CD4-positive, alpha-beta T cell treated with Interleukin-17A for 4 hours (primary cell): ENCODE data around the gene TMEM131.
A peak's percentile ranks its signal among the peaks of the same experiment; 100 is the strongest.
"Not testable (repeated sequence)": the region's sequence is repeated elsewhere in the genome, so short reads cannot be mapped to it uniquely, and the experiment has no call there.

ENCODE experiments used
- DNase-seq: peaks from one replicate; pipeline ENCODE4 v3.0.0-alpha.2; 2020; ENCODE audit warnings: mixed read lengths

The TMEM131 gene, protein sequence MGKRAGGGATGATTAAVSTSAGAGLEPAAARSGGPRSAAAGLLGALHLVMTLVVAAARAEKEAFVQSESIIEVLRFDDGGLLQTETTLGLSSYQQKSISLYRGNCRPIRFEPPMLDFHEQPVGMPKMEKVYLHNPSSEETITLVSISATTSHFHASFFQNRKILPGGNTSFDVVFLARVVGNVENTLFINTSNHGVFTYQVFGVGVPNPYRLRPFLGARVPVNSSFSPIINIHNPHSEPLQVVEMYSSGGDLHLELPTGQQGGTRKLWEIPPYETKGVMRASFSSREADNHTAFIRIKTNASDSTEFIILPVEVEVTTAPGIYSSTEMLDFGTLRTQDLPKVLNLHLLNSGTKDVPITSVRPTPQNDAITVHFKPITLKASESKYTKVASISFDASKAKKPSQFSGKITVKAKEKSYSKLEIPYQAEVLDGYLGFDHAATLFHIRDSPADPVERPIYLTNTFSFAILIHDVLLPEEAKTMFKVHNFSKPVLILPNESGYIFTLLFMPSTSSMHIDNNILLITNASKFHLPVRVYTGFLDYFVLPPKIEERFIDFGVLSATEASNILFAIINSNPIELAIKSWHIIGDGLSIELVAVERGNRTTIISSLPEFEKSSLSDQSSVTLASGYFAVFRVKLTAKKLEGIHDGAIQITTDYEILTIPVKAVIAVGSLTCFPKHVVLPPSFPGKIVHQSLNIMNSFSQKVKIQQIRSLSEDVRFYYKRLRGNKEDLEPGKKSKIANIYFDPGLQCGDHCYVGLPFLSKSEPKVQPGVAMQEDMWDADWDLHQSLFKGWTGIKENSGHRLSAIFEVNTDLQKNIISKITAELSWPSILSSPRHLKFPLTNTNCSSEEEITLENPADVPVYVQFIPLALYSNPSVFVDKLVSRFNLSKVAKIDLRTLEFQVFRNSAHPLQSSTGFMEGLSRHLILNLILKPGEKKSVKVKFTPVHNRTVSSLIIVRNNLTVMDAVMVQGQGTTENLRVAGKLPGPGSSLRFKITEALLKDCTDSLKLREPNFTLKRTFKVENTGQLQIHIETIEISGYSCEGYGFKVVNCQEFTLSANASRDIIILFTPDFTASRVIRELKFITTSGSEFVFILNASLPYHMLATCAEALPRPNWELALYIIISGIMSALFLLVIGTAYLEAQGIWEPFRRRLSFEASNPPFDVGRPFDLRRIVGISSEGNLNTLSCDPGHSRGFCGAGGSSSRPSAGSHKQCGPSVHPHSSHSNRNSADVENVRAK (N-terminal part only)

DNA sequence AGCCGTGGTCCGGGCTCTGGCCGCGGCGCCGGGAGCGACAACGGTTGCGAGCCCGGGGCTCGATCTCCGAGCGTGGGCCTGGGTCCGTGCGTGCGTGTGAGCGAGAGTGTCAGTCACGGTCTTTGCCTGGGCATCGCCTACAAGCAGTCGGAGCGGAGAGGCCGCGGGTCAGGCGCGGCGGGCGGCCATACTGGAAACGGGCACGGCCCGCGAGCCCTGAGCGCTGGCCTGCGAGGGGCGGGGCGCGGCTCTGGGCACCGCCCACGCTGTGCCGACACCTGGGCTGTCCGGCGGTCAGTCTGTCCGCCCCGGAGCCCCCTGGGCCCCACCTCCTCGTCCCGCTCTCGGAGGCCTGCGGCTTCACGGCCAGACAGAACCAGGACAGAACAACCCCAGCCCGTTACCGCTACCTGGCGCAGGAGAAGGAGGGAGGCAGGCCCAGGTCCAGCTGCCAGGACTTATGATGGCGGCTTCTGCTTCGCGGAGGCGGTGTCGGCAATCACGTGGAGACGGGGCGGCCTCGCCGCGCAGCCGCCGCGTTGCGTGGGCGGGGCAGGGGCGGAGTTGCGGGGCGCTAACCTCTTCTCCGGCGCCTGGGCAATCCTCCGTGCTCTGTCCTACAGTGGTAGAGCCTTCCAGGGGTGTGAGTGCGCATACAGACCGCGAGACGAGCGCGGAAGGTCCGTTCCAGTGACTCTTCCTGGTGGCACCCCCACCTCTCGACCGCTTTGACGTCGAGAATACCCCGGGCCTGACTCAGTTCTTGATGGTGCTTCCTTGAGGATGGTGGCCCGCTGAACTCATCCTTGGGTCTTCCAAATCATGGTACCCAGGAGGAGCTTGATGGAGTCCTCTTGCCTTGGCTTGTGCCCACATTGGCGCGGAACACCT lies at the start of gene TMEM131:
TMEM131 (minus strand) TSS at position 215 of the 891 bp plus-strand sequence. CDS start 286 bp downstream, outside the sequence.
- peak; percentile 97 for DNase-seq

DNA sequence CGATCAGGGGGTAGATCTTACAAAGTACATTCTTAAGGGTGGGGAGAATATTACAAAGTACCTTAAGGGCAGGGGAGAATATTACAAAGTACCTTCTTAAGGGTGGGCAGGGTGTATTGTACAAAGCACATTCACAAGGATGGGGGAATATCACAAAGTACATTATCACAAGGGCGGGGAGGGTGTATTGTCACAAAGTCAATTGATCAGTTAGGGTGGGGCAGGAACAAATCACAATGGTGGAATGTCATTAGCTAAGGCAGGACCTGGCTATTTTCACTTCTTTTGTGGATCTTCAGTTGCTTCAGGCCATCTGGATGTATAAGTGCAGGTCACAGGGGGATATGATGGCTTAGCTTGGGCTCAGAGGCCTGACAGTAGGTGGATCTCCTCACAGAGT lies 49.0 kb upstream of the TMEM131 start:
- not testable (repeated sequence) for DNase-seq

DNA sequence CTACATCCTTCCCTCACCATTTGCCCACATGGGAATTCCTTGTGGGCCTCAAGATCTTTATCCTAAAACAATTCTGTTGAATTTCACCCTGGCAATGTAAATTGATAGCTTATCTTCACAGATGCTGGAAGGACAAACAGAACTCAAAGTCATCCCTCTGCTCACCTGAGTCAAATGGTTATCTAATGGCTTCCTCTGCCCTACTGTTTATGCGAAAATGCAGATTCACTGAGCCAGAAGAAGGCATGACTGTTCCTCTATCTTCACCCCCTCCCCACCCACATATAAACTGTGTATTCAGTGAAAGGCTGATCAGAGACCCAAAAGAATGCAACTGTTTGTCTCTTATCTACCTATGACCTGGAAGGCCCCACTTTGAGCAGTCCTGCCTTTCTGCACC lies 47.4 kb upstream of the TMEM131 start:
- no peak for DNase-seq

DNA sequence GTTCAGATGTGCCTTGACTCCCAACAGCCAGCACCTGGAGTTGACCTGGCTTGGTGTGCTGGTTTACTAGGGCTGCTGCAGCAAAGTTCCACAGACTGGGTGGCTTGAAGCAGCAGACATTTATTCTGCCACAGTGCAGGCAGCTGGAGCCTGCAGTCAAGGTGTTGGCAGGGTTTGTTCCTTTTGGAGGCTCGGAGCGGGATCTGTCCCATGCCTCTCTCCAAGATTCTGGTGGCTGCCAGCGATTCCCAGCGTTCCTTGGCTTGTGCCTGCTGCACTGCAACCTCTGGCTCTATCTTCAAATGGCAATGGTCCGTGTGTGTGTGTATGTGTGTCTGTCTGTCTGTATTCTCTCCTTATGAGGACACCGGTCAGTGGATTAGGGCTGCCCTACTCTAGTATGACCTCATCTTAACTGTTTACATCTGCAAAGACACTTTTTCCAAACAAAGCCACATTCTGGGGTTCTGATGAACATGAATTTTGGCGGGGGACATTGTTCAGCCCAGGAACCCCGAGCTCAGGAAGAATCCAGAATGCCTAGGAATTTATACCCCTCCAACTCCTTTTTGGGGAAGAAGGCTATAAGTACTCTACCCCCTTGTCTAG lies 44.7 kb upstream of the TMEM131 start:
- no peak for DNase-seq

DNA sequence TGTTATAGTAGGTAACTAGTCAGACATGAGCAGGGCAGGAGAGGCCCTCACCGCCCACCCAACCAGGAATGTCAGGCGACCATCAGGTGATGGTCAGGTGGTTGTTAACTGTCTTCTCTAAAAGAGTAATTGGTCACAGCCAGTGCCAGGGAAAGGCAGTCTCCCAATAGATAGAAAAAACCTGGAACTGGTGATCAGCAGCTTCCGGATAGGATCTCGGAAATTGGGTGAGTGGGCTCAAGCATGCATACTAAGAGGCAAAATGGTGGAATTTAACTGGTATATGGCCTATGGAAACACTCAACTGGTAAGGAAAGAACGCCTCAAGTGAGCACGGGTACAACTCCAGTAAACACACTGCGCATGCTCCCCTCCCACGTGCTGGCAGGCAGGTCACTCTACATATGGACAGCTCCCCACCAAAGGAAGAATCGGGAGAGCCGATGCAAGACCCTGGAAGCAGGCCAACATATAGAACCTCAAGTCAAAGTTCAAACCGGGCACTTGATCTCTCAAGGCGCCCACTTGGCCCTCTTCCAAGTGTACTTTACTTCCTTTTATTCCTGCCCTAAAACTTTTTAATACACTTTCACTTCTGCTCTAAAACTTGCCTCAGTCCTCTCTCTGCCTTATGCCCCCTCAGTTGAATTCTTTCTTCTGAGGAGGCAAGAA lies 43.5 kb upstream of the TMEM131 start:
- no peak for DNase-seq

DNA sequence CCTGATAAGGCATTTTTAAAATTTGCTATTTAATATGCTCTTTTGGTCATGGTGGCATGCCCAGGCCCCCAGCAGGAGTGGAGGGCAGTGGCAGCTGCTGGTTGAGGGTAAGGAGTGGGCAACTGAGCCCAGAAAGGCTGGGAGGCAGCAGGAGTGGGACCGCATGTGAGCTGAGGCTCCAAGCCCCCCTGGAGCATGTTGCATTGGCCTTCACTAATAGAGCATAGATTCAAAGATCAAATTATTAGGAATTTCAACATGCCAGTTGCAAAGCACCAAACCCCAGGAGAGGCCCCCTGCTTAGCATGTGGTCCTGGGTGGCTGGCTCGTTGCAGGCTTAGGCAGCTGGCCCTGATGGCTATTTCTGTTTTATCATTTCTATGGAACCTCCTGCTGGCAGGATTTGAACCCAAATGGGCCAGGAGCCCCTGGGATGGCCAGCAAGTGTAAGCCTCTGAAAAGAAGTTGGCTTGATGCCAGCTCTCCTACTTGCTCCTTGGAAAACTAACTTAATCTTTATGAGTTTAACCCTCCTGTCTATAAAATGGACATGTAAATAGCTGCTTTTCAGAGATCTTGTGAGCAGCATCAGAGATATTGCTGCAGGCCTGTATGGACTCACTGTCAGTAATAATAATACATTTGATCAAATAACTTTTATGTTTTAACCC lies 42.1 kb upstream of the TMEM131 start:
- DNase-seq = no peak

DNA sequence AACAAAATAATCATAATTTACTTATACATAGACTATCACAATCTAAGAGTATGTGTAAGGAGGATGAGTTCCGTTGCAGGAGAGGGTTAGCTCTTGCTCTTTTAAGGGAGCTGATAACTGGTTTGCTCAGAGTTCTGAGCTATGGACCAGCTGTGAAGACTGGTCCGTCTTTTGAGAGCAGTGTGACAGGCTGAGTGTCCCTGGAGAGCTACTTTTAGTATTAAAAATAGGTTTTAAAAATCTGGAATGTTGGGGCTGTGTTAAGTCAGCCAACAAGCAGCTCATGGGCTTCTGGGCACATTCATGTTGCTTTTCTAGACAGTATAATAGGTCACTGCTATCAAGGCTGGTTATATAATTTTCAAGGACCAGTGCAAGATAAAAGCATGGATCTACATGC lies 41.5 kb upstream of the TMEM131 start:
- DNase-seq = no peak

DNA sequence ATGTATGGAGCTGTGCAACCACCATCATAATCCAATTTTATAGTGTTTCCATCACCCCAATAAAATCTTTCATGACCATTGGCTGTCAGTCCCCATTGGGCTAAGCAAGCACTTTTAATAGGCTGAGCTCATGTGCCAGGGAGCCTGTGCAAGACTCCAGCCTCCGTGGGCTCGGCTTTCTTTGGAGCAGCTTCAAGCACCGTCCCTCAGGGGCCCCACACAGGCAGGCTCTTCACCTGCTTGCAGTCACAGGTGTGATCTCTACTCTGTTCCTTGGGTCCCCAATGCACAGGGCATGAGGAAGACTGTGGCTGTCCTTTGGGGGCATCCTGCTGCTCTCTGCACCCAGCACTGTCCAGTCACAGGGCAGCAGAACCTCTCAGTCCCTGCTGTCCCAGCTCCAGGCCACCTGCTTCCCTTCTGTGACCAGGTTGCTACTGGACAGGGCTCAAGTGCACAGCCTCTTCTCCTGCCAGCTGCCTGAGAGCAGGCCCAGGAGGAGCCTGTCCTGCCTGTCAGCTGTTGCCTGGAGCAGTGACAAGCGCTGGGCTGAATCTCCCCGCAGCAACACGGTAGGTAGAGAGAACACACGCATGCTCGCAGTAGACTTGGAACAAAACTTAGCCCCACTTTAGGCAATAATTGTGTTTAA lies 40.7 kb upstream of the TMEM131 start:
- no peak for DNase-seq

DNA sequence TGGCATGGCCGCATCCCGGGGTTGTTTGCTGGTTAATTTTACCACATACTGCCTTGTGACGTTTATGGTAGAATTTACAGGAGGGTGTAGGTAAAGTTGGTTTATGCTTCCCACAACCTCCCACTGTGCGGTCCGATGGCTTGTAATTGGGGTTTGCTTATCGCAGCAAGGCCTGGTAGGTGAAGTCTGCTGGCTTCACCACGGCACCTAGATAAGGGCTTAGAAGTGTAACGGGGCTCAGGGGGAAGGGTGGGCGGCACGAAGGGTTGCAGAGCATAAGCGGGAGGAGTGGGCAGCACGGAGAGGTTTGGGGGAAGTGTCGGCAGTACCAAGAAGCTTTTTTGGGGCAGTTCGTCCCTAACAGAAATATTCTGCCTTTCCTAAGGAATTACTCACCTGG lies 39.0 kb upstream of the TMEM131 start:
- DNase-seq = no peak

DNA sequence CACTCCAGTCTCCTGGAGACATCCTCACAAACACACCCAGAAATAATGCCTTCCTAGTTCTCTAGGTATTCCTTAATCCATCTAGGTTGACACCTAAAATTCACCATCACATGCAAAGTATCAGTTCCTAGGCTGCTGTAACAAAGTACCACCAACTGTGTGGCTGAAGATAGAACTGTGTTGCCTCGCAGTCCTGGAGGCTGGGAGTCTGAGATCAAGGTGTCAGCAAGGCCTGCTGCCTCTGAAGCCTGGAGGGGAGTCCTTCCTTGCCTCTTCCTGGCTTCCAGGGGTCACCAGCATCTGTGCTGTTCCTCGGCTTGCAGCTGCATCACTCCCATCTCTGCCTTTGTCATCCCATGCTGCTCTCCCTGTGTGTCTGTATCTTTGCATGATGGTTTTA lies 36.3 kb upstream of the TMEM131 start:
- DNase-seq = no peak

DNA sequence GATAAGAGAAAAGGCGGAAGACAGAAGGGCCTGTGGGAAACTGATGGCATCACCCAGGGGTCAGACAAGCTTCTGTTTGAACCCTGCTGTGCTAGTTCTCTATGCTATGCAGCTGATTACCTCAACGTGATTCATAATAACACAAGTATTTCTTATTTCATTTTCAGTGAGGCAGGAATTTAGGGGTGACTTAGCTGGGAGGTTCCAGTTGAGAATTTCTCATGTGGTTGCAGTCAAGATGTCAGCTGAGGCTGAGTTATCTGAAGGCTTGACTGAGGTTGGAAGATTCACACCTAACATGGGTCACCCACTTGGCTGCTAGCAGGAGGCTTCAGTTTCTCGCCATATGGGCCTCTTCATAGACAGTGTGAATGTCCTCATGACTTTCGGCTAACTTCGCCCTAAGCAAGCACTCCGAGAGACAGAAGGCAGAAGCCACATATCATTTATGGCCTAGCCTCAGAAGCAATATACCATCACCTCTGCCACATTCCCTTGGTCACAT lies 34.0 kb upstream of the TMEM131 start:
- no peak for DNase-seq

DNA sequence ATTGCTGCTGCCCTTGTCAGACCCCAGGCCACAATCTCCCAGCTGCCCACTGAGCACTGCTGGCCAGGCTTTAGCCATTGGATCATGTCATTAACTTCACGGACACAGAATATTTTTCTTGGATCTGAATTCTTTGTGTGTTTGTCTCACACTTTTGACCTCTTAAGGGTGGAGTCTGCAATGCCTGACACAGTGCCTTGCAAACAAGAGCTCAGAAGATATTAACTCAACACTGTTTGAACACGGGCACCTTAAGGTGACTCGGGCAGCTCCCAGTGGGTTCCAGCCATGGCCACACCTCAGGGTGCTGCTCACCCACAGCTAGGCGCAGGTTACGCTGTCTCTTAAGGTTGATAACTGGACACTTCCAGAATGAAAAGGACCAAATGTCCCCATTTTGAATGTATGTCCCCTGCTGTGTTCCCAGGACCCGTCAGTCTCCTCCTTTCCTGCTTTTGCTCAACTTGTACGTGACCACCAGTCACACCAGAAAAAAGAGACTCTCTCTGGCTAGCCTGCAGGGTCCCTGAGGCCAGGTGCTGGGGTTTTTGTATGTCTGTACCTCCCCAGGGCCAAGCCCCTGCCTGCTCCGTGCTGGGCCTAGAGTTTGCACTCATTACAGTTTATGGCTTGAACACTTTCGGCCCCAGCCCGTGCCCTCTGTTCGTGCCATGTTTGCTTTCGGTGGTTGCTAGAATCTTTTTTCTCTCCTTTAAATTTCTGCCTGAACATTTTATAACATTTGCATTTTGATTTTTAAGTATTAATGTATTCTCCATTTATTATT lies 33.4 kb upstream of the TMEM131 start:
- DNase-seq = no peak

DNA sequence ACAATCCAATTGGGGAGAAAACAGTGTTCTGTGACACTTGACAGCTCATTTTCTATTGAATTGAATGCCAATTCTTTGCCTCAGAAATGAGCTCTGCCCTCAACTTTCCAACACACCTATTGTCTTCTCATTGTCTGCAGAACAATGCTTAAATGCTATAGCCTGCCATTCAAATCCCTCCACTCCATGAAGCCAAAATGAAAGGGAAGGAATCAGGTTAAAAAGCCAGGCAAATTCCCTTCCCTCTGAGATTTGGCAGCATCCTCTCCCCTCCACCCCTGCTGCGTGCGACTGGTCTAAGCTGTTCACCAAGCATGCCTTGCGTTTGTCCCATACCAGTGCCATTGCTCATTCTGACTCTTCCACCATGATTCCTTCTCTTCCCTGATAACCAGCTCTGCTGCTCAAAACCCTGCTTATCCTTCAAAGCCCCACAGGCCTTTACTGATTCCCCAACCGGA lies 32.4 kb upstream of the TMEM131 start:
- no peak for DNase-seq

DNA sequence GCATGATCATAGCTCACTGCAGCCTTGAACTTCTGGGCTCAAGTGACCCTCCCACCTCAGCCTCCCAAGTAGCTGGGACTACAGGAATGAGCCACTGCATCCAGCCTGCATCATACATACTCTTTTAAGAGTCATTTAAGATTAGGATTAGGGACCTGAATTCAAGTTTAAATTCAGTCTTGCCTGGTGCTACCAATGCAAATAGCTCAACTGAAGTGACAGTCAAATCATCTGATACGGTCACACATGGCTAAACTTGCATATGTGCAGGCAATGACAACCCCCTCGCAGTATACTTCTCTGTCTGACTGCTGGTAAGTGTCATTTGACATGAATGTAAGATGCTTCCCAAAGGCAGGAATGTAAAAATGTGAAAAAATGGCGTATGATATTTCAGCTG lies 31.8 kb upstream of the TMEM131 start:
- DNase-seq = no peak

DNA sequence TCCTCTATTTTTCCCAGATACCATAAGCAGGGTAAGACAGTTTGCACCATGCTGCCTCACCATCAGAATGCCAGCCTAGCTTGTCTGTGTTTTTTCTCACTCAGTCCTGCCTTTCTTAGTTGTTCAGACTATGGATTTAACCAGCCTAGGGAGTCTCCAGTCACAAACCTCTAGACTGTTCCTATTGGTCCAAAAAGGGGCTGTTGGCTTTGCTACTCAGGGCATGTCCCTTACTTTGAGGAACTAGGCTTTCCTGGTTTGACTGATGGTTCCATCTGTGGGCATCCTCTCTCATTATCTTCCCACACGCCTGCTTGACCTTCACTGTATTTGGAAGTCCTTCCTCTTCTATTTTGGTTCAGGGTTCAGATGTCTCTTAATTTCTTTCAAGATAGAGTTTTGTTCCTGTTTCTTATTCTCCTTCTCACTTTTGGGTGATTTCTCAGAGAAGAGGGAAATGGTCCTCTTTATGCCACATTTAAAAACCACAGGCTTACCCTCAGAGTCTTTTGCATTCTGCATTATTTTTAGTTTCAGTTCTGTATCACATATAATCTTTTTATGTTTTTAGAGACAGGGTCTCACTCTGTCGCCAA lies 31.3 kb upstream of the TMEM131 start:
- DNase-seq = no peak

DNA sequence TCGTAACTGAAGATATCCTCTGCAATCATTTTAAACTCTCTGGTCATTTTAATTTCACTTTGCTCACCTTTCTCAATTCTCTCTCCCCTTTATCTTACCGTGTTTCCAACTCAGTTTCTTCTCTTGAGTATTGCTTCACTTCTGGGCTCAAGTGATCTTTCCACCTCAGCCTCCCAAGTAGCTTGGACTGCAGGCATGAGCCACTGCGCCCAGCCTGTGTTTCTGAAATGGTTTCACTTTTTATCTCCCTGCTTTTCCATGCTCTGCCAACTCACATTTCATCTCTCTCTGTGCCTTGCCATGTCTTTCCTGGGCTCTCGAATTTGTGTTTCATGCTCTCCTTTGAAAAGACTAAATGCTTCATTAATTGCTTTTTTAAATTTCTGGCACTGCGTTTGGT lies 30.5 kb upstream of the TMEM131 start:
- DNase-seq = no peak

DNA sequence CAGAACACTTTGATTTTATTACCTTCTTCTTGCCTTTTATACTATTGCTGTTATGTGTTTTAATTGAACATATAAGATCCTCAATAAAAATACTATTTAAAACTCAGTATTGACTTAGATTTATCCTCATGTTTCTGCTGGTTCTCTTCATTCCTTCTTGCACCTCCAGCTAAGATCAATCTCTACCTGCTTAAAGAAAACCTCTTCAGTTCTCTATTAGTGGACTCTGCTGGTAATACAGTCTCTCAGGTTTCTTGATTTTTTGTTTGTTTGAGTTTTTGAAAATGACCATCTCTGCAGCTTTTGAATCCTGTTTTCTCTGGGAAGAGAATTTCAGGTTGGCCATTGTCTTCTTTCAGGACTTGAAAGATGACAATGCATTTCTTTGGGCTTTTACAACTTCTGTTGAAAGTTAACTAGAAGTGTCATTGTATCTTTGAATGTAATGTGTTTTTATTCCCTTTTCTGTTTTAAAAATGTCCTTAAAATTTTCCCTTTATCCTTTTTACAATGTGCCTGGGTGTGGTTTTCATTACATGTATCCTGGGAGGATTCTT lies 29.8 kb upstream of the TMEM131 start:
- DNase-seq = no peak

DNA sequence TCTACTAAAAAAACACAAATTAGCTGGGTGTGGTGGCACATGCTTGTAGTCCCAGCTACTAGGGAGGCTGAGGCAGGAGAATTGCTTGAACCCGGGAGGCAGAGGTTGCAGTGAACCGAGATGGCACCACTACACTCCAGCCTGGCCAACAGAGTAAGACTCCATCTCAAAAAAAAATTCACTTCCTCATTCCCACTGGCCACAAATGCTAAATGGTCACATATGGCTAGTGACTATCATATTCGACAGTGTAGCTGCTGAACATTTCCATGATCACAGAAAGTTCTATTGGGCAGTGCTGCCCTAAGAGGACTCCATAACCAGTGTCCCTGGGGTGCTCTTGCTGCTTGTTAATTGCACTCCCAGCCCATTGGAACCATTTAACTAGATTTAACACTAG lies 26.3 kb upstream of the TMEM131 start:
- not testable (repeated sequence) for DNase-seq
